Stimulated activated CD4-positive, alpha-beta T cell treated with anti-CD3 and anti-CD28 coated beads, Interleukin-1b, Interleukin-23, amount 100 ng/mL, for 4 hours (primary cell): ENCODE data around the gene STYXL1.

ENCODE experiments used
- DNase-seq, 2 donors: peaks; one replicate each; pipeline ENCODE4 v3.0.0-alpha.2; 2020; ENCODE audit warnings: low read depth in 2 of 2

STYXL1 gene

GRCh38 chr7:75955331-75955955 lies 92.4 kb downstream of the STYXL1 start:
- no peak for DNase-seq

GRCh38 chr7:75953931-75954330 lies 93.9 kb downstream of the STYXL1 start:
- no peak for DNase-seq

- no peak for DNase-seq
Measured at GRCh38 chr7:75953431-75953830, 94.4 kb downstream of the STYXL1 start.

GRCh38 chr7:75951506-75951905 lies 96.3 kb downstream of the STYXL1 start:
- no peak for DNase-seq

- no peak for DNase-seq
Measured at GRCh38 chr7:75950111-75950681, 97.6 kb downstream of the STYXL1 start.

- no peak for DNase-seq
Measured at GRCh38 chr7:75948179-75948578, 99.6 kb downstream of the STYXL1 start.
